SKM-1 treated with dmso at 0.1 percent for 144 hours (cell line): Measurements from ENCODE around the gene SMYD3.
"Not testable (repeated sequence)": the region's sequence is repeated elsewhere in the genome, so short reads cannot be mapped to it uniquely, and the experiment has no call there.

Source experiments
- DNase-seq: peaks from one replicate; lab custom pipeline; 2025; ENCODE audit not compliant: unreplicated experiment; lab: John Stamatoyannopoulos, UW

The SMYD3 gene

GRCh38 chr1:245825128-245825901 lies 681.8 kb downstream of the SMYD3 start:
- no peak for DNase-seq

- DNase-seq: no peak
Observed at GRCh38 chr1:245823408-245824147, 683.5 kb downstream of the SMYD3 start.

GRCh38 chr1:245822996-245823395 lies 684.1 kb downstream of the SMYD3 start:
- DNase-seq: no peak

GRCh38 chr1:245818363-245818762 lies 688.7 kb downstream of the SMYD3 start:
- DNase-seq: not testable (repeated sequence)

GRCh38 chr1:245816496-245816895 lies 690.6 kb downstream of the SMYD3 start:
- not testable (repeated sequence) for DNase-seq

- no peak for DNase-seq
Observed at GRCh38 chr1:245814651-245815050, 692.4 kb downstream of the SMYD3 start.

- DNase-seq: no peak
Observed at GRCh38 chr1:245812278-245812677, 694.8 kb downstream of the SMYD3 start.

- no peak for DNase-seq
Observed at GRCh38 chr1:245810789-245811337, 696.2 kb downstream of the SMYD3 start.

GRCh38 chr1:245810181-245810769 lies 696.8 kb downstream of the SMYD3 start:
- no peak for DNase-seq

- no peak for DNase-seq
Observed at GRCh38 chr1:245809361-245809760, 697.7 kb downstream of the SMYD3 start.

GRCh38 chr1:245807954-245808719 lies 698.9 kb downstream of the SMYD3 start:
- no peak for DNase-seq

- peak; percentile 94 for DNase-seq
Observed at GRCh38 chr1:245807306-245807705, 699.8 kb downstream of the SMYD3 start.

- no peak for DNase-seq
Observed at GRCh38 chr1:245805532-245805931, 701.5 kb downstream of the SMYD3 start.

- DNase-seq: no peak
Observed at GRCh38 chr1:245804696-245805095, 702.4 kb downstream of the SMYD3 start.

- no peak for DNase-seq
Observed at GRCh38 chr1:245803666-245804037, 703.4 kb downstream of the SMYD3 start.

GRCh38 chr1:245802941-245803665 lies 704.0 kb downstream of the SMYD3 start:
- no peak for DNase-seq

- no peak for DNase-seq
Observed at GRCh38 chr1:245800901-245801605, 706.0 kb downstream of the SMYD3 start.

- no peak for DNase-seq
Observed at GRCh38 chr1:245798349-245798711, 708.7 kb downstream of the SMYD3 start.

GRCh38 chr1:245797592-245798348 lies 709.3 kb downstream of the SMYD3 start:
- peak; percentile 46 for DNase-seq
